Naive thymus-derived CD4-positive, alpha-beta T cell (primary cell): ENCODE results near the gene UFSP1. TPM values are rescaled to one million over a fixed set of nuclear protein-coding genes. Genes with fewer than 3 reads are reported as not detected.
A peak's percentile ranks its signal among the peaks of the same experiment; 100 is the strongest.
"Not testable (repeated sequence)": the region's sequence is repeated elsewhere in the genome, so short reads cannot be mapped to it uniquely, and the experiment has no call there.

ENCODE experiments used
- ATAC-seq: fragments of 150-1000 bp; cut with Tn5 transposase; 2 replicates; pipeline ENCODE4 v1.10.0; 2021; ENCODE audit warnings: mild to moderate bottlenecking, moderate library complexity
- CTCF ChIA-PET: fragments of 350-600 bp; sonication (Branson Sonifier 250); formaldehyde crosslinking; loops from one replicate; lab custom pipeline; 2021; ENCODE audit warnings: antibody characterized with exemption; lab: Charles Lee
- POLR2A ChIA-PET: fragments of 350-600 bp; sonication (Branson Sonifier 250); formaldehyde crosslinking; loops from one replicate; lab custom pipeline; 2021; ENCODE audit warnings: antibody characterized with exemption, inconsistent platforms; lab: Charles Lee
- DNase-seq, 9 donors: peaks; one replicate each; pipeline versions ENCODE4 v3.0.0 to v3.0.0-alpha.2; 2020 to 2022; ENCODE audit warnings: mixed read lengths in 1 of 9
- H3K27ac ChIP-seq: one replicate; pipeline ENCODE4 v1.7.0; 2013; ENCODE audit warnings: mild to moderate bottlenecking, low read depth, low read length, moderate library complexity
- H3K27me3 ChIP-seq, 2 donors: one replicate each; pipeline ENCODE4 v1.7.0; 2013; ENCODE audit warnings: low read length in 2 of 2, mild to moderate bottlenecking in 2 of 2, moderate library complexity in 2 of 2; ENCODE audit not compliant: control insufficient read depth in 2 of 2, insufficient read depth in 2 of 2
- H3K36me3 ChIP-seq, 3 experiments: 1 replicate in 2 of 3; 2 replicates in 1 of 3; pipeline ENCODE4 v1.7.0; 2013; ENCODE audit warnings: low read length in 3 of 3, mild to moderate bottlenecking in 3 of 3, moderate library complexity in 1 of 3; ENCODE audit not compliant: insufficient read depth in 3 of 3, control insufficient read depth in 2 of 3
- H3K4me1 ChIP-seq, 2 donors: one replicate each; pipeline ENCODE4 v1.7.0; 2013; ENCODE audit warnings: low read length in 2 of 2, mild to moderate bottlenecking in 2 of 2, moderate library complexity in 1 of 2; ENCODE audit not compliant: control insufficient read depth in 2 of 2, insufficient read depth in 2 of 2
- H3K4me3 ChIP-seq: 2 replicates; pipeline ENCODE4 v1.7.0; 2013; ENCODE audit warnings: mild to moderate bottlenecking, low read length
- H3K9me3 ChIP-seq, 3 experiments: 1 replicate in 2 of 3; 2 replicates in 1 of 3; pipeline ENCODE4 v1.7.0; 2013; ENCODE audit warnings: low read length in 3 of 3; ENCODE audit not compliant: control insufficient read depth in 2 of 3
- H3K27ac Mint-ChIP-seq, 9 donors: one replicate each; pipeline ENCODE4 v1.8.0; 2020 to 2022; ENCODE audit warnings: mixed read lengths in 9 of 9, mild to moderate bottlenecking in 8 of 9, moderate library complexity in 5 of 9, inconsistent platforms in 2 of 9
- H3K27me3 Mint-ChIP-seq, 5 donors: one replicate each; pipeline ENCODE4 v1.8.0; 2021 to 2022; ENCODE audit warnings: mixed read lengths in 5 of 5, mild to moderate bottlenecking in 1 of 5
- H3K36me3 Mint-ChIP-seq, 5 donors: one replicate each; pipeline ENCODE4 v1.8.0; 2020 to 2022; ENCODE audit warnings: mixed read lengths in 5 of 5, mild to moderate bottlenecking in 3 of 5, inconsistent platforms in 1 of 5
- H3K4me1 Mint-ChIP-seq, 7 donors: one replicate each; pipeline ENCODE4 v1.8.0; 2020 to 2022; ENCODE audit warnings: mixed read lengths in 7 of 7, mild to moderate bottlenecking in 3 of 7, inconsistent platforms in 1 of 7
- H3K4me3 Mint-ChIP-seq, 10 donors: one replicate each; pipeline ENCODE4 v1.8.0; 2020 to 2022; ENCODE audit warnings: mild to moderate bottlenecking in 10 of 10, mixed read lengths in 10 of 10, moderate library complexity in 6 of 10, inconsistent platforms in 2 of 10
- H3K9me3 Mint-ChIP-seq, 11 donors: one replicate each; pipeline ENCODE4 v1.8.0; 2020 to 2022; ENCODE audit warnings: mixed read lengths in 11 of 11, mild to moderate bottlenecking in 4 of 11, inconsistent platforms in 1 of 11, moderate library complexity in 1 of 11
- intact Hi-C, 2 donors: fragments of 100-400 bp; cut with micrococcal nuclease; formaldehyde crosslinking; loops; one replicate each; pipeline ENCODE4 v1.15.1; 2023
- polyA plus RNA-seq, 2 donors: library from polyadenylated mRNA; unstranded; fragments of 300-500 nt; fragmentation: Illumina TruSeq; gene quantifications; one replicate each; pipeline ENCODE4 v1.2.3, GENCODE V29; 2021
- total RNA-seq, 6 experiments: library from RNA in 5 of 6; stranded (reverse) in 5 of 6; gene quantifications; 1 replicate in 5 of 6; 2 replicates in 1 of 6; pipeline ENCODE4 v1.2.3 and lab custom pipeline; 2021 to 2026

UFSP1 gene
- total RNA-seq (10 to 100 TPM in 1 of 5 experiments, 1 to 10 TPM in 4; 2.1 to 11.1 (median 3.5) TPM), polyA plus RNA-seq (1 to 10 TPM in 1 of 2 donors, under 1 TPM in 1; 0.99 to 1.9 TPM), total RNA-seq (lab: John Stamatoyannopoulos, UW) (1.6 reads per million, percentile 5 among the genes with 10 or more reads in this experiment)

GRCh38 chr7:100888988-100889750 is at the start of gene UFSP1:
TSS of gene UFSP1 (minus strand) at chr7:100889715. CDS start at chr7:100889271, 444 bp downstream.
- Histone ChIP-seq H3K9me3 (no peaks in the 10 kb centered on the region), H3K4me3 (peak within 1 kb of the TSS; percentile 80), H3K27ac (peak within 1 kb of the TSS; percentile 88), H3K4me1 (peaks cover 31 to 47% of the 10 kb centered on the region in 2 donors), H3K36me3 (peaks cover 8 to 33% (median 22%) of the 10 kb centered on the region in 3 experiments), H3K27me3 (no peaks in the 10 kb centered on the region)
- peaks cover 0 to 4% (median 0%) of the 10 kb centered on the region in 11 donors for H3K9me3 Mint-ChIP-seq
- peak within 1 kb of the TSS; percentile 90 to 98 (median 95) for H3K27ac Mint-ChIP-seq
- ChIA-PET POLR2A (interaction anchor here (0.5 to 7.3 kb wide), 14 partner anchors 8 to 1985 kb away, joined by 3 to 161 read pairs (median 4); partner anchors contain the start of genes MEPCE, POP7, PPP1R35 and SLC12A9), CTCF (interaction anchor here (0.7 to 1.2 kb wide), 6 partner anchors 11 to 401 kb away, joined by 3 to 8 read pairs (median 3); partner anchors contain the start of gene TRIM56)
- no peak for DNase-seq
- H3K27me3 Mint-ChIP-seq: peaks cover 16 to 36% (median 20%) of the 10 kb centered on the region in 5 donors
- ATAC-seq: no peak
- peaks cover 22 to 40% (median 34%) of the 10 kb centered on the region in 5 donors for H3K36me3 Mint-ChIP-seq
- peaks cover 32 to 48% (median 41%) of the 10 kb centered on the region in 7 donors for H3K4me1 Mint-ChIP-seq
- intact Hi-C loops: loop anchor here (1.0 to 5.0 kb wide), 10 partner anchors 14 to 460 kb away; partner anchors contain the start of genes SLC12A9 (in 2 of the 2), SRRT (in 2 of the 2), FIS1 (in 1 of the 2) and MEPCE (in 1 of the 2)
- H3K4me3 Mint-ChIP-seq: peak within 1 kb of the TSS; percentile 83 to 90 (median 88)

- not testable (repeated sequence) for H3K4me3 ChIP-seq, H3K4me3 Mint-ChIP-seq
Measured at GRCh38 chr7:100936167-100936566, 46.7 kb upstream of the UFSP1 start.

GRCh38 chr7:100935381-100935780 is 45.9 kb upstream of the UFSP1 start:
- H3K36me3 ChIP-seq, H3K27ac ChIP-seq, ATAC-seq, H3K4me1 Mint-ChIP-seq, H3K9me3 ChIP-seq, H3K27ac Mint-ChIP-seq, H3K4me3 ChIP-seq, H3K27me3 ChIP-seq, POLR2A ChIA-PET, H3K4me3 Mint-ChIP-seq, H3K36me3 Mint-ChIP-seq, DNase-seq, intact Hi-C loops, H3K4me1 ChIP-seq, CTCF ChIA-PET: not testable (repeated sequence)
- H3K9me3 Mint-ChIP-seq: peaks cover 5 to 34% (median 11%) of the 10 kb centered on the region in 11 donors
- peaks cover 0 to 29% (median 7%) of the 10 kb centered on the region in 5 donors for H3K27me3 Mint-ChIP-seq

More at GRCh38 chr7:100936167-100936566, 46.7 kb upstream of the UFSP1 start:
- CTCF ChIA-PET, H3K36me3 Mint-ChIP-seq, H3K36me3 ChIP-seq, H3K4me1 ChIP-seq, H3K4me1 Mint-ChIP-seq, ATAC-seq, H3K9me3 ChIP-seq, DNase-seq, H3K27me3 ChIP-seq, POLR2A ChIA-PET, H3K27ac ChIP-seq, H3K27ac Mint-ChIP-seq, intact Hi-C loops: not testable (repeated sequence)
- peaks cover 5 to 34% (median 8%) of the 10 kb centered on the region in 11 donors for H3K9me3 Mint-ChIP-seq
- peaks cover 0 to 24% (median 7%) of the 10 kb centered on the region in 5 donors for H3K27me3 Mint-ChIP-seq

- Histone ChIP-seq H3K36me3 (no peaks in the 10 kb centered on the region), H3K27me3 (no peaks in the 10 kb centered on the region), H3K9me3 (no peaks in the 10 kb centered on the region), H3K4me3 (no peak overlapping the region), H3K4me1 (no peaks in the 10 kb centered on the region), H3K27ac (no peak overlapping the region)
- Mint-ChIP-seq H3K27ac (no peak overlapping the region), H3K4me1 (no peaks in the 10 kb centered on the region), H3K27me3 (peaks cover 2 to 29% (median 7%) of the 10 kb centered on the region in 5 donors), H3K36me3 (peaks cover 0 to 6% (median 4%) of the 10 kb centered on the region in 5 donors), H3K9me3 (peaks cover 3 to 19% (median 7%) of the 10 kb centered on the region in 11 donors), H3K4me3 (no peak overlapping the region)
- POLR2A ChIA-PET: no interaction called here
- ATAC-seq: no peak
- CTCF ChIA-PET: no interaction called here
- no peak for DNase-seq
- intact Hi-C loops: no loop called here
Measured at GRCh38 chr7:100933734-100934133, 44.2 kb upstream of the UFSP1 start.

GRCh38 chr7:100929808-100930174 is 40.3 kb upstream of the UFSP1 start:
- Mint-ChIP-seq H3K4me1 (no peaks in the 10 kb centered on the region), H3K27ac (peak overlapping the region in 1 of 9 donors; percentile 16), H3K9me3 (peaks cover 3 to 17% (median 7%) of the 10 kb centered on the region in 11 donors), H3K4me3 (no peak overlapping the region), H3K27me3 (peaks cover 2 to 19% (median 7%) of the 10 kb centered on the region in 5 donors), H3K36me3 (peaks cover 0 to 6% (median 4%) of the 10 kb centered on the region in 5 donors)
- Histone ChIP-seq H3K9me3 (no peaks in the 10 kb centered on the region), H3K27ac (no peak overlapping the region), H3K27me3 (no peaks in the 10 kb centered on the region), H3K36me3 (no peaks in the 10 kb centered on the region), H3K4me1 (no peaks in the 10 kb centered on the region), H3K4me3 (no peak overlapping the region)
- DNase-seq: no peak
- ChIA-PET POLR2A (no interaction called here), CTCF (no interaction called here)
- intact Hi-C loops: no loop called here
- ATAC-seq: no peak

- H3K27me3 ChIP-seq, H3K27ac ChIP-seq, H3K9me3 ChIP-seq, H3K4me1 Mint-ChIP-seq, H3K9me3 Mint-ChIP-seq, POLR2A ChIA-PET, DNase-seq, intact Hi-C loops, H3K4me3 Mint-ChIP-seq, H3K36me3 ChIP-seq, H3K36me3 Mint-ChIP-seq, ATAC-seq, CTCF ChIA-PET, H3K27ac Mint-ChIP-seq, H3K4me3 ChIP-seq, H3K4me1 ChIP-seq: not testable (repeated sequence)
- H3K27me3 Mint-ChIP-seq: peaks cover 9 to 20% (median 17%) of the 10 kb centered on the region in 5 donors
Measured at GRCh38 chr7:100923616-100924015, 34.1 kb upstream of the UFSP1 start.
